H9 (cell line): ENCODE measurements around the gene PBX4. TPM values are rescaled to one million over a fixed set of nuclear protein-coding genes. Genes with fewer than 3 reads are reported as not detected.

Source experiments
- DNase-seq: peaks from one replicate; pipeline ENCODE4 v3.0.0-alpha.2; 2017
- H2AFZ ChIP-seq: one replicate; pipeline ENCODE4 v1.6.1; 2013; ENCODE audit warnings: mild to moderate bottlenecking, low read length, control low read depth, moderate library complexity
- H2AK5ac ChIP-seq: 2 replicates; pipeline ENCODE4 v1.6.1; 2013; ENCODE audit warnings: low read length, control low read depth, mixed read lengths; ENCODE audit not compliant: insufficient read length
- H2BK120ac ChIP-seq: one replicate; pipeline ENCODE4 v1.6.1; 2013; ENCODE audit warnings: low read depth, mild to moderate bottlenecking, low read length, control low read depth, inconsistent platforms; ENCODE audit not compliant: poor library complexity, severe bottlenecking
- H2BK12ac ChIP-seq: 2 replicates; pipeline ENCODE4 v1.6.1; 2013; ENCODE audit warnings: low read length, control low read depth, mixed read lengths, low read depth; ENCODE audit not compliant: insufficient read length
- H2BK15ac ChIP-seq: 2 replicates; pipeline ENCODE4 v1.6.1; 2013; ENCODE audit warnings: low read depth, low read length, control low read depth
- H2BK20ac ChIP-seq: one replicate; pipeline ENCODE4 v1.6.1; 2013; ENCODE audit warnings: low read depth, mild to moderate bottlenecking, low read length, control low read depth, inconsistent platforms; ENCODE audit not compliant: poor library complexity, severe bottlenecking
- H2BK5ac ChIP-seq: 2 replicates; pipeline ENCODE4 v1.6.1; 2013; ENCODE audit warnings: low read length, control low read depth, mixed read lengths; ENCODE audit not compliant: insufficient read length
- H3K14ac ChIP-seq: 2 replicates; pipeline ENCODE4 v1.6.1; 2013; ENCODE audit warnings: low read length, control low read depth; ENCODE audit not compliant: insufficient read depth
- H3K18ac ChIP-seq: 2 replicates; pipeline ENCODE4 v1.6.1; 2013; ENCODE audit warnings: low read depth, mild to moderate bottlenecking, mixed read lengths, low read length, control low read depth; ENCODE audit not compliant: insufficient read length
- H3K23ac ChIP-seq: 2 replicates; pipeline ENCODE4 v1.6.1; 2013; ENCODE audit warnings: low read length, control low read depth, mixed read lengths, low read depth; ENCODE audit not compliant: insufficient read length
- H3K23me2 ChIP-seq: 2 replicates; pipeline ENCODE4 v1.6.1; 2013; ENCODE audit warnings: low read depth, mild to moderate bottlenecking, mixed read lengths, low read length, control low read depth; ENCODE audit not compliant: insufficient read length, poor library complexity, severe bottlenecking
- H3K27ac ChIP-seq: 2 replicates; pipeline ENCODE4 v1.5.1; 2013; ENCODE audit warnings: low read length, control low read depth, mixed read lengths, low read depth; ENCODE audit not compliant: insufficient read length
- H3K27me3 ChIP-seq: 2 replicates; pipeline ENCODE4 v1.6.1; 2013; ENCODE audit warnings: low read length, control low read depth, inconsistent platforms; ENCODE audit not compliant: insufficient read depth
- H3K4ac ChIP-seq: 2 replicates; pipeline ENCODE4 v1.6.1; 2013; ENCODE audit warnings: low read depth, mild to moderate bottlenecking, control low read depth, inconsistent platforms, low read length, moderate library complexity
- H3K4me1 ChIP-seq: 2 replicates; pipeline ENCODE4 v1.6.1; 2013; ENCODE audit warnings: low read length, control low read depth, inconsistent platforms; ENCODE audit not compliant: insufficient read depth
- H3K4me2 ChIP-seq: 2 replicates; pipeline ENCODE4 v1.6.1; 2013; ENCODE audit warnings: low read length, control low read depth, mixed read lengths; ENCODE audit not compliant: insufficient read length, insufficient read depth
- H3K56ac ChIP-seq: 2 replicates; pipeline ENCODE4 v1.6.1; 2013; ENCODE audit warnings: low read depth, mild to moderate bottlenecking, mixed read lengths, low read length, control low read depth; ENCODE audit not compliant: insufficient read length
- H3K79me1 ChIP-seq: 2 replicates; pipeline ENCODE4 v1.6.1; 2013; ENCODE audit warnings: low read depth, mild to moderate bottlenecking, moderate library complexity, low read length, control low read depth, inconsistent platforms; ENCODE audit not compliant: insufficient read depth, poor library complexity, severe bottlenecking
- H3K79me2 ChIP-seq: 2 replicates; pipeline ENCODE4 v1.6.1; 2013; ENCODE audit warnings: low read length, control low read depth, inconsistent platforms; ENCODE audit not compliant: insufficient read depth
- H3K9ac ChIP-seq: 2 replicates; pipeline ENCODE4 v1.6.1; 2013; ENCODE audit warnings: low read length, control low read depth, mixed read lengths; ENCODE audit not compliant: insufficient read length; ENCODE audit errors: extremely low read depth
- H3K9me3 ChIP-seq: one replicate; pipeline ENCODE4 v1.6.1; 2013; ENCODE audit warnings: low read depth, low read length, inconsistent platforms; ENCODE audit not compliant: control insufficient read depth
- H3T11ph ChIP-seq: one replicate; pipeline ENCODE4 v1.6.1; 2013; ENCODE audit warnings: mild to moderate bottlenecking, low read length, control low read depth, inconsistent platforms
- H4K20me1 ChIP-seq: one replicate; pipeline ENCODE4 v1.6.1; 2013; ENCODE audit not compliant: control insufficient read depth, insufficient read length, insufficient read depth
- H4K5ac ChIP-seq: 2 replicates; pipeline ENCODE4 v1.6.1; 2013; ENCODE audit warnings: low read depth, mild to moderate bottlenecking, mixed read lengths, low read length, control low read depth; ENCODE audit not compliant: insufficient read length
- H4K8ac ChIP-seq: replicated peaks from 2 replicates; pipeline ENCODE4 v1.6.1; 2013; ENCODE audit warnings: low read length, control low read depth, mixed read lengths, low read depth; ENCODE audit not compliant: insufficient read length
- H4K91ac ChIP-seq: 2 replicates; pipeline ENCODE4 v1.6.1; 2013; ENCODE audit warnings: low read depth, mild to moderate bottlenecking, moderate library complexity, mixed read lengths, low read length, control low read depth; ENCODE audit not compliant: insufficient read length
- H3K27ac Mint-ChIP-seq, 3 experiments: 2 replicates in 2 of 3; 3 replicates in 1 of 3; pipeline ENCODE4 v1.8.0; 2020 to 2021; ENCODE audit warnings: mixed read lengths in 3 of 3, mild to moderate bottlenecking in 1 of 3, moderate library complexity in 1 of 3
- H3K27me3 Mint-ChIP-seq: 2 replicates; pipeline ENCODE4 v1.8.0; 2021; ENCODE audit warnings: low read depth, mild to moderate bottlenecking, moderate library complexity, mixed read lengths
- H3K36me3 Mint-ChIP-seq, 3 experiments: 2 replicates in 2 of 3; 3 replicates in 1 of 3; pipeline ENCODE4 v1.8.0; 2020 to 2021; ENCODE audit warnings: low read depth in 3 of 3, mixed read lengths in 3 of 3; ENCODE audit not compliant: insufficient read depth in 1 of 3
- H3K4me1 Mint-ChIP-seq, 2 experiments: 2 replicates each; pipeline ENCODE4 v1.8.0; 2020; ENCODE audit warnings: mixed read lengths in 2 of 2
- H3K4me3 Mint-ChIP-seq, 2 experiments: 2 replicates in 1 of 2; 3 replicates in 1 of 2; pipeline ENCODE4 v1.8.0; 2020 to 2021; ENCODE audit warnings: mild to moderate bottlenecking in 2 of 2, mixed read lengths in 2 of 2, moderate library complexity in 1 of 2
- H3K9me3 Mint-ChIP-seq, 2 experiments: 2 replicates in 1 of 2; 3 replicates in 1 of 2; pipeline ENCODE4 v1.8.0; 2020; ENCODE audit warnings: mild to moderate bottlenecking in 2 of 2, mixed read lengths in 2 of 2, moderate library complexity in 1 of 2
- CTCF ChIP-seq: fragments of 200-600 bp; sonication (generic); conservative IDR thresholded peaks from 3 replicates; pipeline ENCODE4 v1.8.0; 2021; ENCODE audit warnings: antibody characterized with exemption, mild to moderate bottlenecking
- WGBS: extraction: QIAGEN DNeasy Blood & Tissue Kit; methylation state at CpG from one replicate; pipeline ENCODE4 v1.1.7; 2013; ENCODE audit warnings: missing lambda C conversion rate, low lambda C conversion rate, mixed read lengths; ENCODE audit not compliant: insufficient read length; ENCODE audit errors: extremely low coverage; 5-methylcytosine and 5-hydroxymethylcytosine counted together
- total RNA-seq: library from RNA; stranded (reverse); gene quantifications from 2 replicates; pipeline ENCODE4 v1.2.1, GENCODE V29; 2021

PBX4 gene
- total RNA-seq, 1 experiment from 2014 or later, result 3.3 TPM

- Histone ChIP-seq H3K4me2 (no peak overlapping the region), H2BK15ac (no peak overlapping the region), H3K18ac (no peak overlapping the region), H3K79me2 (no peaks in the 10 kb centered on the region), H3K56ac (no peak overlapping the region), H3K23ac (no peak overlapping the region), H4K20me1 (no peaks in the 10 kb centered on the region), H4K8ac (no peak overlapping the region), H2AK5ac (no peak overlapping the region), H3K9ac (no peak overlapping the region), H2BK20ac (no peak overlapping the region), H3K23me2 (no peaks in the 10 kb centered on the region), H3K27ac (no peak overlapping the region), H3K9me3 (no peaks in the 10 kb centered on the region), H3K27me3 (no peaks in the 10 kb centered on the region), H3T11ph (no peak overlapping the region), H2AFZ (no peak overlapping the region), H4K91ac (no peak overlapping the region), H2BK120ac (no peak overlapping the region), H3K14ac (no peak overlapping the region), H4K5ac (no peak overlapping the region), H2BK12ac (no peak overlapping the region), H2BK5ac (no peak overlapping the region), H3K79me1 (no peaks in the 10 kb centered on the region), H3K4me1 (no peaks in the 10 kb centered on the region; the same call in 1 of the 2 replicates), H3K4ac (no peak overlapping the region)
- Mint-ChIP-seq H3K4me1 (peaks cover 5 to 9% of the 10 kb centered on the region in 2 experiments), H3K27me3 (peaks cover 4% of the 10 kb centered on the region; the same call in 1 of the 2 replicates), H3K4me3 (no peak overlapping the region), H3K27ac (no peak overlapping the region; a peak in 1 of 7 replicates), H3K9me3 (no peaks in the 10 kb centered on the region), H3K36me3 (no peaks in the 10 kb centered on the region)
- TF ChIP-seq CTCF, result no peak
- DNase-seq, result no peak
- no CpG with 5 or more reads among the region's 15 CpGs for WGBS
Observed at GRCh38 chr19:19558055-19558454, 60.4 kb downstream of the PBX4 start.
